Left lung (tissue), 10 donors: ENCODE results near the gene GRIP1. TPM values are rescaled to one million over a fixed set of nuclear protein-coding genes. Genes with fewer than 3 reads are reported as not detected.

Experiments
- ATAC-seq: fragments of 200-7000 bp; cut with Tn5 transposase; one replicate; pipeline ENCODE4 v1.9.1; 2020; ENCODE audit warnings: moderate library complexity
- DNase-seq, 4 donors: peaks; one replicate each; pipeline ENCODE4 v3.0.0-alpha.2; 2013 to 2020
- H3K27ac ChIP-seq, 2 donors: fragments of 200-600 bp; sonication (generic) in 1 of 2; one replicate each; pipeline versions ENCODE4 v1.5.0 to v1.8.0; 2020 to 2021
- H3K27me3 ChIP-seq, 2 donors: fragments of 200-600 bp; sonication (generic) in 1 of 2; one replicate each; pipeline versions ENCODE4 v1.5.0 to v1.8.0; 2020 to 2021
- H3K36me3 ChIP-seq, 2 donors: fragments of 200-600 bp; sonication (generic) in 1 of 2; one replicate each; pipeline versions ENCODE4 v1.5.0 to v1.8.0; 2020 to 2021
- H3K4me1 ChIP-seq, 2 donors: fragments of 200-600 bp; one replicate each; pipeline ENCODE4 v1.8.0; 2021
- H3K4me3 ChIP-seq, 2 donors: fragments of 200-600 bp; sonication (generic) in 1 of 2; one replicate each; pipeline versions ENCODE4 v1.5.0 to v1.8.0; 2020 to 2021; ENCODE audit warnings: mild to moderate bottlenecking in 1 of 2
- H3K9me3 ChIP-seq, 2 donors: fragments of 200-600 bp; sonication (generic) in 1 of 2; one replicate each; pipeline versions ENCODE4 v1.5.0 to v1.8.0; 2020 to 2021
- CTCF ChIP-seq, 2 donors: fragments of 200-600 bp; sonication (generic) in 1 of 2; IDR thresholded peaks; one replicate each; pipeline versions ENCODE4 v1.5.0 to v1.8.0; 2021; ENCODE audit warnings: antibody characterized with exemption in 2 of 2
- intact Hi-C, 2 donors: fragments of 100-400 bp; cut with DNase I; formaldehyde crosslinking; loops; one replicate each; pipeline versions ENCODE4 v1.11.2 to v1.14.2; 2022
- polyA plus RNA-seq, 6 donors: library from polyadenylated mRNA; unstranded; fragments of 120-200 nt; gene quantifications; one replicate each; pipeline ENCODE4 v1.2.1, GENCODE V29; 2013; ENCODE audit not compliant: insufficient read length in 6 of 6
- total RNA-seq, 2 donors: library from RNA; stranded (reverse); fragmentation: NEBNext Ultra II Directional; extraction: Animal tissue kit (Norgen Biotek cat#: 25700); gene quantifications; one replicate each; pipeline ENCODE4 v1.2.1, GENCODE V29; 2021
- donor health status: DM: no; HTN: yes; CAD: no.
- donor health status: DM: no; HTN: no; CAD: no.

GRIP1 gene
- total and polyA plus RNA-seq, 8 donors: 1.9 to 10.6 (median 6.0) TPM

DNA sequence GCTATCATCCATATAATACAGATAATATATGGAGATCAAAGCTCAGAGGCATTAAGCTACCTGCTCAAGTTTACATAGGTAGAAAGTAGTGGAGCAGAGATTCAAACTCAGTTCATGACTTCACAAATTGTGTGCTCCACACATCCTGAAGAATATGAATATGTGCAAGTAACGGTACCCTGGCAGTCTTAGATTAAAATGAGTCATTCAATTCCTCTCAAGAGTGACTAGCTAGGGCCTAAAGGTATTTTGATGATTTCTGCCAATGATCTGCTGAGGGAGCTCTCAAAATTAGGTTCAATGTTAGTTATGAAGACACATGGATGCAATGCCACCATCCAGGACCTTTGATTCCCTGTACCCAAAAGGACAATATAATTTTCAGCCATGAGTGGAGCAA lies 58.9 kb downstream of the GRIP1 start:
- no peak for ATAC-seq
- H3K4me3 ChIP-seq: no peak overlapping the region
- H3K27me3 ChIP-seq: no peaks in the 10 kb centered on the region
- no peak overlapping the region for H3K27ac ChIP-seq
- no peaks in the 10 kb centered on the region for H3K9me3 ChIP-seq
- H3K36me3 ChIP-seq: no peaks in the 10 kb centered on the region
- intact Hi-C loops: no loop called here
- DNase-seq: no peak
- TF ChIP-seq CTCF (IDR thresholded peaks at IDR 0.05): no peak
- no peaks in the 10 kb centered on the region for H3K4me1 ChIP-seq

DNA sequence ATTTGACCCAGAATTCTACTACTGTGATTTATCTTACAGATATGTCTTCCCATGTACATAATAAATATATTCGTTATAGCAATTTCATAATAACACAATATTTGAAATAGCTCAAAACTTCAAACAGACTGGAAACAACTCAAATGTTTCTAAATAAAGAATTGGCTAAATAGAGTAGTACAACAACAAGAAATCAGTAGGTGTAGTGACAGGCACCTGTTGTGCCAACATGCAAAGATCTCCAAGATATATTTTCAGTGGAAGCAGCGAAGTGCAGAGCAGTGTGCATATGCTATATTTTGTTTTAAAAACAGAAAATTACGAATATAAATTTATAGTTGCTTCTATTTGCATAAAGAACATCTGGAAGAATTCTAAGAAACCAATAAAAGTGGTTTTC lies 60.9 kb downstream of the GRIP1 start:
- ATAC-seq: no peak
- H3K4me3 ChIP-seq: no peak overlapping the region
- no peak overlapping the region for H3K27ac ChIP-seq
- H3K4me1 ChIP-seq: no peaks in the 10 kb centered on the region
- intact Hi-C loops: no loop called here
- TF ChIP-seq CTCF (IDR thresholded peaks at IDR 0.05): no peak
- H3K9me3 ChIP-seq: no peaks in the 10 kb centered on the region
- no peaks in the 10 kb centered on the region for H3K36me3 ChIP-seq
- H3K27me3 ChIP-seq: no peaks in the 10 kb centered on the region
- no peak for DNase-seq

GRCh38 chr12:66612090-66612775 lies 66.6 kb downstream of the GRIP1 start:
- TF ChIP-seq CTCF (IDR thresholded peaks at IDR 0.05): no peak
- no peaks in the 10 kb centered on the region for H3K36me3 ChIP-seq
- no peak for DNase-seq
- H3K9me3 ChIP-seq: no peaks in the 10 kb centered on the region
- no peaks in the 10 kb centered on the region for H3K27me3 ChIP-seq
- H3K27ac ChIP-seq: no peak overlapping the region
- H3K4me3 ChIP-seq: no peak overlapping the region
- no peak for ATAC-seq
- H3K4me1 ChIP-seq: no peaks in the 10 kb centered on the region
- intact Hi-C loops: no loop called here

GRCh38 chr12:66607147-66607546 lies 71.7 kb downstream of the GRIP1 start:
- no peak for DNase-seq
- H3K27ac ChIP-seq: no peak overlapping the region
- no peaks in the 10 kb centered on the region for H3K27me3 ChIP-seq
- H3K4me3 ChIP-seq: no peak overlapping the region
- H3K36me3 ChIP-seq: no peaks in the 10 kb centered on the region
- no peak for ATAC-seq
- H3K4me1 ChIP-seq: no peaks in the 10 kb centered on the region
- no peaks in the 10 kb centered on the region for H3K9me3 ChIP-seq
- no peak for TF ChIP-seq CTCF (IDR thresholded peaks at IDR 0.05)
- intact Hi-C loops: no loop called here

- no peak overlapping the region for H3K4me3 ChIP-seq
- H3K4me1 ChIP-seq: no peaks in the 10 kb centered on the region
- H3K27ac ChIP-seq: no peak overlapping the region
- H3K36me3 ChIP-seq: no peaks in the 10 kb centered on the region
- intact Hi-C loops: no loop called here
- no peak for DNase-seq
- no peak for ATAC-seq
- H3K9me3 ChIP-seq: no peaks in the 10 kb centered on the region
- no peak for TF ChIP-seq CTCF (IDR thresholded peaks at IDR 0.05)
- H3K27me3 ChIP-seq: no peaks in the 10 kb centered on the region
Observed at GRCh38 chr12:66605293-66605692, 73.6 kb downstream of the GRIP1 start.
